GM13976 (cell line): ENCODE data around the gene TRMT10C.
"Not testable (repeated sequence)": the region's sequence is repeated elsewhere in the genome, so short reads cannot be mapped to it uniquely, and the experiment has no call there.

Source experiments
- DNase-seq: peaks from one replicate; pipeline ENCODE4 v3.0.0; 2012; ENCODE audit warnings: low spot score
- in situ Hi-C: fragments of 300-500 bp; cut with MboI; formaldehyde crosslinking; loops from one replicate; pipeline ENCODE4 v1.12.0; 2022; ENCODE audit warnings: low sequenced_read_pairs, mixed read lengths, inconsistent platforms; ENCODE audit not compliant: unreplicated experiment
- TF ChIP-seq, protein P1 (sequence below): IDR thresholded peaks from 2 replicates; pipeline ENCODE4 v1.5.1; 2012; ENCODE audit warnings: borderline replicate concordance, mild to moderate bottlenecking; ENCODE audit not compliant: insufficient read depth; ENCODE audit errors: extremely low read depth, missing control alignments, control extremely low read depth

The TRMT10C gene

DNA sequence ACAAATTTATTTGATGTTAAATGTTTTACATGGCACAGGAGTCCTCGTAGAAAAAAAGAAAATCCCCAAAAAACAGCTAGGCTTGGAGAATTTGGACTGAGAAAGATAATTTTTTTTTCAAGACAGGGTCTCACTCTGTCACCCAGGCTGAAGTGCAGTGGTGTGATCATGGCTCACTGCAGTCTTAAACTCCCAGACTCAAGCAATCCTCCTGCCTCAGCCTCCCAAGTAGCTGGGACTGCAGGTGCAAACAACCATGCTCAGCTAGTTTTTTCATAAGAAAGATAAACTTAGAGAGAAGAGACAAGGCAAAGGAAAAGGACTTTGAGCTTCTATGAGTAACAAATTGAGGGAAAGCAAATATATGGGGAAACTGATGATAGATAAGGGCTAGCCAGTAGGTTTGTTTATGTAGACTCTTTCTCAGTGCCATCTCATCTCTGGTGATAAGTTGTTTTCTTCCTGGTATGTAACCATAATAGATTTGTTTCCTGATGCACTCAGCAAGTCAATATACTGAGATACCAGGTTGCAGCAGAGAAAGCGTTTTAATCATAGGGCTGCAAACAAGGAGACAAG lies 13.1 kb upstream of the TRMT10C start:
- TF ChIP-seq, protein P1, sequence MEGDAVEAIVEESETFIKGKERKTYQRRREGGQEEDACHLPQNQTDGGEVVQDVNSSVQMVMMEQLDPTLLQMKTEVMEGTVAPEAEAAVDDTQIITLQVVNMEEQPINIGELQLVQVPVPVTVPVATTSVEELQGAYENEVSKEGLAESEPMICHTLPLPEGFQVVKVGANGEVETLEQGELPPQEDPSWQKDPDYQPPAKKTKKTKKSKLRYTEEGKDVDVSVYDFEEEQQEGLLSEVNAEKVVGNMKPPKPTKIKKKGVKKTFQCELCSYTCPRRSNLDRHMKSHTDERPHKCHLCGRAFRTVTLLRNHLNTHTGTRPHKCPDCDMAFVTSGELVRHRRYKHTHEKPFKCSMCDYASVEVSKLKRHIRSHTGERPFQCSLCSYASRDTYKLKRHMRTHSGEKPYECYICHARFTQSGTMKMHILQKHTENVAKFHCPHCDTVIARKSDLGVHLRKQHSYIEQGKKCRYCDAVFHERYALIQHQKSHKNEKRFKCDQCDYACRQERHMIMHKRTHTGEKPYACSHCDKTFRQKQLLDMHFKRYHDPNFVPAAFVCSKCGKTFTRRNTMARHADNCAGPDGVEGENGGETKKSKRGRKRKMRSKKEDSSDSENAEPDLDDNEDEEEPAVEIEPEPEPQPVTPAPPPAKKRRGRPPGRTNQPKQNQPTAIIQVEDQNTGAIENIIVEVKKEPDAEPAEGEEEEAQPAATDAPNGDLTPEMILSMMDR: no peak
- in situ Hi-C loops: no loop called here
- no peak for DNase-seq

DNA sequence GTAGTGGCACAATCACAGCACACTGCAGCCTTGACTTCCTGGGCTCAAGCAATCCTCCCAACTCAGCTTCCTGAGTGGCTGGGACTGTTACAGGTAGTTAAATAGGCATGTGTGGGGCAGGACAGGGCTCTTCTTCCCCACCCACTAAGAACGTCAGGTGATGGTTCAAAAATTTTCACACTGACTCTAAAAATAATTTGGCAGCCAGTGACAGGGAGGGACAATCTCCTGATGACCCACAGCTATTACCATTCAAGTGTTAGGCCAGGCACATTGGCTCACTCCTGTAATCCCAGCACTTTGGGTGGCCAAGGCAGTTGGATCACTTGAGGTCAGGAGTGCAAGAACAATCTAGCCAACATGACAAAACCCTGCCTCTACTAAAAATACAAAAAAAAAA lies 12.2 kb upstream of the TRMT10C start:
- DNase-seq: no peak
- TF ChIP-seq, protein P1: no peak
- in situ Hi-C loops: no loop called here

DNA sequence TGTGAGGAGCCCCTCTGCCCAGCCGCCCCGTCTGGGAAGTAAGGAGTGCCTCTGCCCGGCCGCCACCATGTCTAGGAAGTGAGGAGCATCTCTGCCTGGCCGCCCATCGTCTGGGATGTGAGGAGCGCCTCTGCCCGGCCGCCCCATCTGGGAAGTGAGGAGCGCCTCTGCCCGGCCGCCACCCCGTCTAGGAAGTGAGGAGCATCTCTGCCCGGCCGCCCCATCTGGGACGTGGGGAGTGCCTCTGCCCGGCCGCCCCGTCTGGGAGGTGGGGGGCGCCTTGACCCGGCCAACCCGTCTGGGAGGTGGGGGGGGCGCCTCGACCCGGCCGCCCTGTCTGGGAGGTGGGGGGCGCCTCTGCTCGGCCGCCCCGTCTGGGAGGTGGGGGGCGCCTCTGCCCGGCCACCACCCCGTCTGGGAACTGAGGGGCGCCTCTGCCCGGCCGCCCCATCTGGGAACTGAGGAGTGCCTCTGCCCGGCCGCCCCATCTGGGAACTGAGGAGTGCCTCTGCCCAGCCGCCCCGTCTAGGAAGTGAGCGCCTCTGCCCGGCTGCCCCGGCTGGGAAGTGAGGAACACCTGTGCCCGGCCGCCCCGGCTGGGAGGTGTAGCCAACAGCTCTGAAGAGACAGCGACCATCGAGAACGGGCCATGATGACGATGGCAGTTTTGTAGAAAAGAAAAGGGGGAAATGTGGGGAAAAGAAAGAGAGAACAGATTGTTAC lies 10.1 kb upstream of the TRMT10C start:
- DNase-seq, in situ Hi-C loops: not testable (repeated sequence)

DNA sequence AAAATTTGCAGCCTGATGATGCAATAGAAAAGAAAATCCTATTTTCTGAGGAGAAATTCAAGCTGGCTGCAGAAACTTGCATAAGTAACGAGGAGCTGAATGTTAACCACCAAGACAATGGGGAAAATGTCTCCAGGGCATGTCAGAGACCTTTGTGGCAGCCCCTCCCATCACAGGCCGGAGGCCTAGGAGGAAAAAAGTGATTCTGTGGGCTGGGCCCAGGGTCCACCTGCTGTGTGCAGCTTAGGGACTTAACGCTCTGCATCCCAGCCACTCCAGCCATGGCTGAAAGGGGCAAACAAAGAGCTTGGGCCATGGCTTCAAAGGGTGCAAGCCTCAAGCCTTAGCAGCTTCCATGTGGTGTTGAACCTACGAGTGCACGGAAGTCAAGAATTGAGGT lies 8.3 kb upstream of the TRMT10C start:
- in situ Hi-C loops, DNase-seq: not testable (repeated sequence)

DNA sequence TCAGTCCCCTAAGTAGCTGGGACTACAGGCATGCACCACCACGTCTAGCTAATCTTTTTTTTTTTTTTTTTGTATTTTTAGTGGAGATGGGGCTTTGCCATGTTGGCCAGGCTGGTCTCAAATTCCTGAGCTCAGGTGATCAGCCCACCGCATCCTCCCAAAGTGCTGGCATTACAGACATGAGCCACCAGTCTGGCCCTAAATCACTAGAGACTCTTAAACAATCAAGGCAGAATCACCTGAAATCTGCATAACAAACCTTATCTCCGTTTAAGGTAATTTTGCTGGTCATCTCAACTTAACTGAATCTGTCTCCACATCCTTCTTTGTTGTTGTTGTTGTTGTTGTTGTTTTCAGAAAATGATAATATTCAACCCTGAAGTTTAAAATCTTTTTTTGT lies 5.6 kb upstream of the TRMT10C start:
- in situ Hi-C loops: no loop called here
- TF ChIP-seq, protein P1: no peak
- DNase-seq: no peak

DNA sequence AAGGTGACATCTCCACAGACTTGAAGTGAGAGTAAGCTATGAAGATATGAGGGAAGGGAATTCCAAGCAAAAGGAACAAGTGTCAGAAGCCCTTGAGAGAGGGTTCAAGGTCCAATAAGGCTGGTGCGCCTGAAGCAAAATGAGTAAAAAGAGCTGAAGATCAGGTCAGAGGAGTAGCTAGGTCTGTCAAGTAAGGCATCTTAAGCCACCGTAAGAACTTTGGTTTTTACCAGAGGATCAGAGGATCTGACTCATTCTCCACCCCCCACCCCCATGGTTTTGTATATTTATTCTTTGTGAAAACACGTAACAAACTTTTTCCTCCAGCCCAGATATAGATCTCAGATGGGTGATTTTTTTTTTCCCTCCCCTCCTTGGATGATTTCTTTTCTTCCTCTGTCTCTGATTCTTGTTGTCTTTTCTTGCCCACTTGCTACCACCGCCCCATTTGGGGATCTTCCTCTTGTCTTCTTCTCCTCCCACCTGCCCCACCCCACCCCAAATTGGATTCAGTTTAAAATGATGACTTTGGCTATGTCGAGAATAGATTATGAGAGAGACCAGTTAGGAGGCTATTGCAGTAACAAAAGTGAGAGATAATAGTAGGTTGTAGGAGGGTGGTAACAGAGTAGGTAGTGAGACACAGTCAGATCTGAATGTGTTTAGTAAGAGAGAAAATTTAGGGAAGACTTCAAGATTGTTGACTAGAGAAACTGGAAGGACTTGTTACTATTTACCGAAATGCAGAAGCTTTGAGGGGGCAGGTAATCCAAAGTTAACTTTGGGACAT lies 6.1 kb downstream of the TRMT10C start:
- in situ Hi-C loops: no loop called here
- TF ChIP-seq, protein P1: no peak
- DNase-seq: no peak

DNA sequence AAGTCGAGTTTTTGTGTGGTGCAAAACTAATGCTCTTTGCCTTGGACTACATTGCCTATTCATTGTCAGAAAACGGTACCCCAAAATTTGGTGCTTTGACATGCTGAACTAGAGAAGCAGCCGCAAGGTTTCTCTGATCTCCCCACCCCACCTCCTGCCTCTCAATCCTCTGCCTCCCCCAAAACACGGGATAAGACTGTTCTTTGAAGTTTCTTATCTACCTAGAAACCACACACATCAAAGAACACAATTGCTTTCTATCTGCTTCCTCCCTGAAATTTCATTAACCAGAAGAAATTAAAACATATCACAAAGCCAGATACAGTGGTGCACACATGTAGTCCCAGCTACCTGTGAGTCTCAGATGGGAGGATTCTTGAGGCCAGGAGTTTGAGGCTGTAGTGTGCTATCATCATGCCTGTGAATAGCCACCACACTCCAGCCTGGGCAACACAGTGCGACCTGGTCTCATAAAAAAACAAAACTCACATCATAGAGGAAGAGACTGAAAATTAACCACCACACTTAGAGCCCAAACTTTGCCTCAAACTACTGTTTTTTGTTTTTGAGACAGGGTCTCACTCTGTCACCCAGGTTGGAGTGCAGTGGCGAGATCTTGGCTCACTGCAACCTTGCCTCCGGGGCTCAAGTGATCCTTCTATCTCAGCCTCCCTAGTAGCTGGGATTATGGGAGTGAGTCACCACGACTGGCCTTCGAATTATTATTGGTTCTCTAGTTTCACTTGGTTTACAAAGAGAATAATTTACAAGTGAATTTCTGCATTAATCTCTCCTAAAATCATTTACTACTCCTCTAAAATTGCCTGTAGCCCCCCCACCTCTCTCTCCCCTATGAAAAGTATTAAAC lies 9.6 kb downstream of the TRMT10C start:
- no peak for DNase-seq
- in situ Hi-C loops: no loop called here
- TF ChIP-seq, protein P1: no peak
